ENCODE data around the gene NLRP13. TPM values are rescaled to one million over a fixed set of nuclear protein-coding genes. Genes with fewer than 3 reads are reported as not detected.

NLRP13 gene
- total and polyA plus RNA-seq, 12 donors: not detected

- 24 to 42% (median 34%) methylated on average over 2 of the region's 2 CpGs for WGBS, 4 donors
- H3K9me3 ChIP-seq (replicated peaks in 1 of 3): no peaks in the 10 kb centered on the region
- intact Hi-C loops (cut with DNase I): no loop called here
- H3K36me3 ChIP-seq (replicated peaks in 1 of 2): no peaks in the 10 kb centered on the region
- H3K4me1 ChIP-seq (replicated peaks in 1 of 2): no peaks in the 10 kb centered on the region
- no peaks in the 10 kb centered on the region for H3K27me3 ChIP-seq
- no peak overlapping the region for H3K27ac ChIP-seq
- H3K4me3 ChIP-seq: no peak overlapping the region
- no peak for TF ChIP-seq POLR2A (IDR thresholded peaks at IDR 0.05)
- no peak for TF ChIP-seq CTCF (IDR thresholded peaks at IDR 0.05)
- DNase-seq: no peak
These were observed 22.3 kb downstream of the NLRP13 start for GRCh38 chr19:55909801-55910200.

GRCh38 chr19:55907746-55908145 is 24.4 kb downstream of the NLRP13 start:
- Histone ChIP-seq H3K9me3 (replicated peaks in 1 of 3) (no peaks in the 10 kb centered on the region), H3K36me3 (replicated peaks in 1 of 2) (no peaks in the 10 kb centered on the region), H3K4me1 (replicated peaks in 1 of 2) (no peaks in the 10 kb centered on the region), H3K27me3 (no peaks in the 10 kb centered on the region), H3K4me3 (no peak overlapping the region), H3K27ac (no peak overlapping the region)
- no peak for DNase-seq
- intact Hi-C loops (cut with DNase I): no loop called here
- WGBS, 4 donors: 57 to 71% (median 59%) methylated on average over 3 of the region's 3 CpGs
- TF ChIP-seq POLR2A (IDR thresholded peaks at IDR 0.05) (no peak), CTCF (IDR thresholded peaks at IDR 0.05) (no peak)

GRCh38 chr19:55907286-55907685 is 24.9 kb downstream of the NLRP13 start:
- H3K27ac ChIP-seq: no peak overlapping the region
- H3K27me3 ChIP-seq: no peaks in the 10 kb centered on the region
- no peak for DNase-seq
- intact Hi-C loops (cut with DNase I): no loop called here
- H3K9me3 ChIP-seq (replicated peaks in 1 of 3): no peaks in the 10 kb centered on the region
- 69 to 77% (median 76%) methylated on average over 7 of the region's 7 CpGs for WGBS, 4 donors
- no peaks in the 10 kb centered on the region for H3K4me1 ChIP-seq (replicated peaks in 1 of 2)
- no peak overlapping the region for H3K4me3 ChIP-seq
- TF ChIP-seq POLR2A (IDR thresholded peaks at IDR 0.05): no peak
- no peak for TF ChIP-seq CTCF (IDR thresholded peaks at IDR 0.05)
- no peaks in the 10 kb centered on the region for H3K36me3 ChIP-seq (replicated peaks in 1 of 2)

- no peak for DNase-seq
- Histone ChIP-seq H3K4me3 (no peak overlapping the region), H3K9me3 (replicated peaks in 1 of 3) (no peaks in the 10 kb centered on the region), H3K27me3 (no peaks in the 10 kb centered on the region), H3K27ac (no peak overlapping the region), H3K36me3 (replicated peaks in 1 of 2) (no peaks in the 10 kb centered on the region), H3K4me1 (replicated peaks in 1 of 2) (no peaks in the 10 kb centered on the region)
- intact Hi-C loops (cut with DNase I): no loop called here
- 57 to 67% (median 62%) methylated on average over 6 to 9 of the region's 9 CpGs for WGBS, 4 donors
- no peak for TF ChIP-seq POLR2A (IDR thresholded peaks at IDR 0.05)
- no peak for TF ChIP-seq CTCF (IDR thresholded peaks at IDR 0.05)
These were observed 29.9 kb downstream of the NLRP13 start for GRCh38 chr19:55902080-55902751.

All from adrenal gland (tissue), 12 donors.